ENCODE results near the gene PRRG1.
"Not testable (repeated sequence)": the region's sequence is repeated elsewhere in the genome, so short reads cannot be mapped to it uniquely, and the experiment has no call there.

The PRRG1 gene

GRCh38 chrX:37380924-37381323 is 31.8 kb downstream of the PRRG1 start:
- no peaks in the 10 kb centered on the region for H3K4me1 ChIP-seq (ENCODE audit: control insufficient read depth, insufficient read depth, low read length)
- H3K27ac ChIP-seq (ENCODE audit: low read depth, low read length) = no peak overlapping the region

DNA sequence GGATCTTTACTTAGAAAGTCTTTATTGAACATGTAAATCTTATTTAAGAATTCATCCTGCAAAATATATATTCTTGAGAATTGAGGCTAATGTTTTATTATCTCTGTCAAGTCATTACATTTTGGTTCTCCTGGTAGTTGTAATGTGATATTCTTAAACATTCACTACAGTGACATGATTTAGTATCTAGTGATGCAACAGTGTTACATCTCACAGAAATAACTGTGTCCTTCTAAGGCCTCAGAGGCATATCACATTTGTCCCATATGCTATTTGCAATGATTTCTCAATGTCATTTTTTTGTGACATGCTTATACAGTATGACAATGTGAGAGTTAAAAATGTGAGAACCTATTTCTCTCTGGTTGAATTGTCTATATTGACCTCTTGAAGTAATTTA is 34.1 kb downstream of the PRRG1 start:
- Histone ChIP-seq H3K4me1 (ENCODE audit: control insufficient read depth, insufficient read depth, low read length) (no peaks in the 10 kb centered on the region), H3K27me3 (ENCODE audit: control insufficient read depth, insufficient read depth, low read length) (no peaks in the 10 kb centered on the region), H3K27ac (ENCODE audit: low read depth, low read length) (no peak overlapping the region), H3K9ac (ENCODE audit: low read length) (no peak overlapping the region), H3K36me3 (ENCODE audit: control insufficient read depth, insufficient read depth, low read length) (no peaks in the 10 kb centered on the region), H3K4me3 (ENCODE audit: low read length) (no peak overlapping the region)

More at GRCh38 chrX:37380924-37381323, 31.8 kb downstream of the PRRG1 start:
- no peaks in the 10 kb centered on the region for H3K27me3 ChIP-seq (ENCODE audit: control insufficient read depth, insufficient read depth, low read length)
- H3K36me3 ChIP-seq (ENCODE audit: control insufficient read depth, insufficient read depth, low read length) = no peaks in the 10 kb centered on the region
- H3K9ac ChIP-seq (ENCODE audit: low read length) = no peak overlapping the region
- no peak overlapping the region for H3K4me3 ChIP-seq (ENCODE audit: low read length)

DNA sequence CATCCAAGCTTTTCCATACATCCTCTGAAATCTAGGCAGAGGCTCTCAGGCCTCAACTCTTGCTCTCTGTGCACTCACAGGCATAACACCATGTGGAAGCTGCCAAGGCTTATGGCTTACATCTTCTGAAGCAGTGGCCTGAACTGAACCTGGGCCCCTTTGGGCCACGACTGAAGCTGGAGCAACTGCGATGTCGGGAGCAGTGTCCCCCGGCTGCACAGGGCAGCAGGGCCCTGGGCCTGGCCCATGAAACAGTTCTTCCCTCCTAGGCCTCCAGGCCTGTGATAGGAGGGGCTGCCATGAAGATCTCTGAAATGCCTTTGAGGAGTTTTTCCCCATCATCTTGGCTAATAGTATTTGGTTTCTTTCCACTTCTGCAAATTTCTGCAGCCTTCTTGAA is 39.2 kb downstream of the PRRG1 start:
- no peak overlapping the region for H3K9ac ChIP-seq (ENCODE audit: low read length)
- H3K4me1 ChIP-seq (ENCODE audit: control insufficient read depth, insufficient read depth, low read length) = no peaks in the 10 kb centered on the region
- no peaks in the 10 kb centered on the region for H3K36me3 ChIP-seq (ENCODE audit: control insufficient read depth, insufficient read depth, low read length)
- no peaks in the 10 kb centered on the region for H3K27me3 ChIP-seq (ENCODE audit: control insufficient read depth, insufficient read depth, low read length)
- H3K27ac ChIP-seq (ENCODE audit: low read depth, low read length) = no peak overlapping the region
- H3K4me3 ChIP-seq (ENCODE audit: low read length) = no peak overlapping the region

GRCh38 chrX:37405956-37406355 is 56.8 kb downstream of the PRRG1 start:
- Histone ChIP-seq H3K9ac (ENCODE audit: low read length) (no peak overlapping the region), H3K27me3 (ENCODE audit: control insufficient read depth, insufficient read depth, low read length) (no peaks in the 10 kb centered on the region), H3K36me3 (ENCODE audit: control insufficient read depth, insufficient read depth, low read length) (no peaks in the 10 kb centered on the region), H3K27ac (ENCODE audit: low read depth, low read length) (no peak overlapping the region), H3K4me3 (ENCODE audit: low read length) (no peak overlapping the region), H3K4me1 (ENCODE audit: control insufficient read depth, insufficient read depth, low read length) (no peaks in the 10 kb centered on the region)

GRCh38 chrX:37407736-37408135 is 58.6 kb downstream of the PRRG1 start:
- no peak overlapping the region for H3K4me3 ChIP-seq (ENCODE audit: low read length)
- no peak overlapping the region for H3K9ac ChIP-seq (ENCODE audit: low read length)
- no peak overlapping the region for H3K27ac ChIP-seq (ENCODE audit: low read depth, low read length)
- no peaks in the 10 kb centered on the region for H3K27me3 ChIP-seq (ENCODE audit: control insufficient read depth, insufficient read depth, low read length)
- H3K4me1 ChIP-seq (ENCODE audit: control insufficient read depth, insufficient read depth, low read length) = no peaks in the 10 kb centered on the region
- H3K36me3 ChIP-seq (ENCODE audit: control insufficient read depth, insufficient read depth, low read length) = no peaks in the 10 kb centered on the region

DNA sequence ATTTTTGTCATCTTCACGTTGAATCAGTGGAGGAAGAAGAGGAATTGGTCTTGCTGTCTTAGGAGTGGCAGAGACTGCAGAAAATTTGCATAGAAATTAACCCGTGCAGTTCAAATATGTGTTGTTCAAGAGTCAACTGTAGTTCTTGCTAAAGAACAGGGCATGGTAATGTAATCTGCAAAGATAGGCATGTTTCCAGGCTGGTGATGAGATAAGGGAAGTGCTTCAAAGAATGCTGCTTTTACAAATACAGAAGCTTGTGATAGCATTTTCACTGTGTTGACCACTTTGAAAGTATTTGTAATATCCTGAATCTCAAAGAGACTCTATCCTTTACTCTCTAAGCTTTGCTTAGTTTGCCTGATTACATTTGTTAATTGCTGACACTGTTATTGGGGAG is 60.1 kb downstream of the PRRG1 start:
- no peak overlapping the region for H3K9ac ChIP-seq (ENCODE audit: low read length)
- no peaks in the 10 kb centered on the region for H3K36me3 ChIP-seq (ENCODE audit: control insufficient read depth, insufficient read depth, low read length)
- H3K27me3 ChIP-seq (ENCODE audit: control insufficient read depth, insufficient read depth, low read length) = no peaks in the 10 kb centered on the region
- H3K4me3 ChIP-seq (ENCODE audit: low read length) = no peak overlapping the region
- no peaks in the 10 kb centered on the region for H3K4me1 ChIP-seq (ENCODE audit: control insufficient read depth, insufficient read depth, low read length)
- H3K27ac ChIP-seq (ENCODE audit: low read depth, low read length) = no peak overlapping the region

GRCh38 chrX:37420185-37420584 is 71.0 kb downstream of the PRRG1 start:
- H3K4me1 ChIP-seq (ENCODE audit: control insufficient read depth, insufficient read depth, low read length) = no peaks in the 10 kb centered on the region
- H3K27me3 ChIP-seq (ENCODE audit: control insufficient read depth, insufficient read depth, low read length) = no peaks in the 10 kb centered on the region
- no peaks in the 10 kb centered on the region for H3K36me3 ChIP-seq (ENCODE audit: control insufficient read depth, insufficient read depth, low read length)
- H3K4me3 ChIP-seq (ENCODE audit: low read length) = no peak overlapping the region
- no peak overlapping the region for H3K27ac ChIP-seq (ENCODE audit: low read depth, low read length)
- H3K9ac ChIP-seq (ENCODE audit: low read length) = no peak overlapping the region

DNA sequence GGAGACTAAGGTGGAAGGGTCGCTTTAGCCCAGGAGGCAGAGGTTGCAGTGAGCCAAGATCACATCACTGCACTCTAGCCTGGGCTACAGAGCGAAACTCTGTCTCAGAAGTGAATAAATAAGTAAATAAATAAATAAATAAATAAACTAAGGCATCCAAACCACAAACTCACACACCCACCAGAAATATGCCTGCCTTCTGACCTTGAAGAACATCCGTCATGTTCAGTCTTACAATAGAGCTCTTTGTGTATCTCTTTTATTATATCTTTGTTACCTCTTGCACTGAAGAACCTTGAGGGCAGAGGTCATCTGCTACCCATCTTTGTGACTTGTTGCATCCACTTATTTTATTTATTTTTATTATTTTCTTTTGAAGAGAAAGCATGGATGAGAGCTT is 71.6 kb downstream of the PRRG1 start:
- Histone ChIP-seq H3K27ac (ENCODE audit: low read depth, low read length) (no peak overlapping the region), H3K27me3 (ENCODE audit: control insufficient read depth, insufficient read depth, low read length) (no peaks in the 10 kb centered on the region), H3K9ac (ENCODE audit: low read length) (no peak overlapping the region), H3K4me1 (ENCODE audit: control insufficient read depth, insufficient read depth, low read length) (no peaks in the 10 kb centered on the region), H3K4me3 (ENCODE audit: low read length) (no peak overlapping the region), H3K36me3 (ENCODE audit: control insufficient read depth, insufficient read depth, low read length) (no peaks in the 10 kb centered on the region)

DNA sequence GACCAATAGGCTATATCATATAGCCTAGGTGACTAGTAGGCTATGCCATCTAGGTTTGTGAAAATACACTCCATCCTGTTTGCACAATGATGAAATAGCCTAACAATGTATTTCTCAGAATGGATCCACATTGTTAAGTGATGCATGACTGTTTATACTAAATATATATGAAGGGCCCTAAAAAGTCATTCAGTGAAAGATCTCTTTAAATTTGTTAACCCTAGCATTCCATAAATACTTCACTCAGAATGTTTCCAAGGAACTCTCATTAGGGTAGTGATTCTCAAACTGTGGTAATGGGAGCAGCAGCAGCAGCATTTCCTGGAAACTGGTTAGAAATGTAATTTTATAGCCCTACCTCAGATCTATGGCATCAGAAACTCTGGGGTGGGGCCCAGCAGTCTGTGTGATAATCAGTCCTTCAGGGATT is 74.9 kb downstream of the PRRG1 start:
- Histone ChIP-seq H3K4me3 (ENCODE audit: low read length) (no peak overlapping the region), H3K36me3 (ENCODE audit: control insufficient read depth, insufficient read depth, low read length) (no peaks in the 10 kb centered on the region), H3K9ac (ENCODE audit: low read length) (no peak overlapping the region), H3K27me3 (ENCODE audit: control insufficient read depth, insufficient read depth, low read length) (no peaks in the 10 kb centered on the region), H3K27ac (ENCODE audit: low read depth, low read length) (no peak overlapping the region), H3K4me1 (ENCODE audit: control insufficient read depth, insufficient read depth, low read length) (no peaks in the 10 kb centered on the region)

- no peaks in the 10 kb centered on the region for H3K27me3 ChIP-seq (ENCODE audit: control insufficient read depth, insufficient read depth, low read length)
Measured at GRCh38 chrX:37425370-37425769, 76.2 kb downstream of the PRRG1 start.

DNA sequence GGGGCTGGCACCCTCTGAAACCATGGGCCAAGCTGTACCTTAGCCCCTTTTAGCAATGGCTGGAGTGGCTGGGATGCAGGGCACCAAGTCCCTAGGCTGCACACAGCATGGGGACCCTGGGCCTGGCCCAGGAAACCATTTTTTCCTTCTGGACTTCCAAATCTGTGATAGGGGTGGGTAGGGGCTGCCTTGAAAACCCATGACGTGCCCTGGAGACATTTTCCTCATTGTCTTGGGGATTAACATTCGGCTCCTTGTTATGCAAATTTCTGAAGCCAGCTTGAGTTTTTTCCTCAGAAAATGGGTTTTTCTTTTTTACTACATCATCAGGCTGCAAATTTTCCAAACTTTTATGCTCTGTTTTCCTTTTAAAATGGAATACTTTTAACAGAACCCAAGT is 79.8 kb downstream of the PRRG1 start:
- not testable (repeated sequence) for H3K27me3 ChIP-seq (ENCODE audit: control insufficient read depth, insufficient read depth, low read length); H3K4me3 ChIP-seq (ENCODE audit: low read length); H3K27ac ChIP-seq (ENCODE audit: low read depth, low read length); H3K36me3 ChIP-seq (ENCODE audit: control insufficient read depth, insufficient read depth, low read length); H3K4me1 ChIP-seq (ENCODE audit: control insufficient read depth, insufficient read depth, low read length); H3K9ac ChIP-seq (ENCODE audit: low read length)

More at GRCh38 chrX:37425370-37425769, 76.2 kb downstream of the PRRG1 start:
- H3K27ac ChIP-seq (ENCODE audit: low read depth, low read length) = no peak overlapping the region
- H3K36me3 ChIP-seq (ENCODE audit: control insufficient read depth, insufficient read depth, low read length) = no peaks in the 10 kb centered on the region
- no peak overlapping the region for H3K9ac ChIP-seq (ENCODE audit: low read length)
- no peaks in the 10 kb centered on the region for H3K4me1 ChIP-seq (ENCODE audit: control insufficient read depth, insufficient read depth, low read length)
- H3K4me3 ChIP-seq (ENCODE audit: low read length) = no peak overlapping the region

DNA sequence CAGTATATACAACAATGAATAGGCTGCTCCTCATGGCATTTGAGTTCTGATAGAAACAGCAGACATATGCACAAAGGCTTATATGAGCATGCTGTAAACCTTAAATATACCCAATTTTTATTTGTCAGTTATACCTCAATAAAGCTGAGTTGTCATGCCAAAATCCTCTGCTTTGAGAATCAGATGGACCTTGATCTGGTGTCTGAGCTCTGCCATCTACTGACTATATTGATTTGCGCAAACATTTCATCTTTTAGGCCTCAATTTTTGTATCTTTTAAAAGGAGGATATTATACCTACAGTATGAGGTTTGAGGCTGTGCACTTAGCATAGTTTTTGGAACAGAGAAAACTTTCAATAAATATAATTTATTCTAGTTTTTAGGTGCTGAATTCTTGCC is 85.2 kb downstream of the PRRG1 start:
- H3K27ac ChIP-seq (ENCODE audit: low read depth, low read length) = no peak overlapping the region
- H3K36me3 ChIP-seq (ENCODE audit: control insufficient read depth, insufficient read depth, low read length) = no peaks in the 10 kb centered on the region
- no peaks in the 10 kb centered on the region for H3K27me3 ChIP-seq (ENCODE audit: control insufficient read depth, insufficient read depth, low read length)
- no peak overlapping the region for H3K9ac ChIP-seq (ENCODE audit: low read length)
- H3K4me1 ChIP-seq (ENCODE audit: control insufficient read depth, insufficient read depth, low read length) = no peaks in the 10 kb centered on the region
- H3K4me3 ChIP-seq (ENCODE audit: low read length) = no peak overlapping the region

DNA sequence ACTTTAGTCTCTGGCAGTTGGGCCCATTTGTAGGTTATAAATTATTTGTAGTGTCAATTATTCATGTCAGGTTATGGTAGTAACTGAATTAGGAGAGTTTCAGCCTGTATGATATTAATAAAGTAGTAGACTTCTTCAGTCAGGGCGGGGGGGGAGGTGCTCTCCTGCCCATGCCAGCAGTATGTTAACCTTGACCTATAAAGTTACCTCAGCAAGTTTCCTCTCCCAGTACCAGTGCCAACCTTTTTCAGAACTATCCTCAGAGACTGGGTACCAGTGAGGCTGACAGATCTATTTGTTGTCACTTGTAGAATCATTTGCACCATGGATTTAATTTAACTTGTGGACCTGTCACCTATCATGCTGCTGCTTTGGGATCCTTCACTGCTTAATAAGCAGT is 88.0 kb downstream of the PRRG1 start:
- H3K4me3 ChIP-seq (ENCODE audit: low read length) = no peak overlapping the region
- no peaks in the 10 kb centered on the region for H3K36me3 ChIP-seq (ENCODE audit: control insufficient read depth, insufficient read depth, low read length)
- H3K27ac ChIP-seq (ENCODE audit: low read depth, low read length) = no peak overlapping the region
- no peaks in the 10 kb centered on the region for H3K27me3 ChIP-seq (ENCODE audit: control insufficient read depth, insufficient read depth, low read length)
- no peaks in the 10 kb centered on the region for H3K4me1 ChIP-seq (ENCODE audit: control insufficient read depth, insufficient read depth, low read length)
- no peak overlapping the region for H3K9ac ChIP-seq (ENCODE audit: low read length)

All from rectal smooth muscle tissue (tissue), 1 donor.